ENCODE results near the gene SLC2A4.
A peak's percentile ranks its signal among the peaks of the same experiment; 100 is the strongest.

Gene SLC2A4

DNA sequence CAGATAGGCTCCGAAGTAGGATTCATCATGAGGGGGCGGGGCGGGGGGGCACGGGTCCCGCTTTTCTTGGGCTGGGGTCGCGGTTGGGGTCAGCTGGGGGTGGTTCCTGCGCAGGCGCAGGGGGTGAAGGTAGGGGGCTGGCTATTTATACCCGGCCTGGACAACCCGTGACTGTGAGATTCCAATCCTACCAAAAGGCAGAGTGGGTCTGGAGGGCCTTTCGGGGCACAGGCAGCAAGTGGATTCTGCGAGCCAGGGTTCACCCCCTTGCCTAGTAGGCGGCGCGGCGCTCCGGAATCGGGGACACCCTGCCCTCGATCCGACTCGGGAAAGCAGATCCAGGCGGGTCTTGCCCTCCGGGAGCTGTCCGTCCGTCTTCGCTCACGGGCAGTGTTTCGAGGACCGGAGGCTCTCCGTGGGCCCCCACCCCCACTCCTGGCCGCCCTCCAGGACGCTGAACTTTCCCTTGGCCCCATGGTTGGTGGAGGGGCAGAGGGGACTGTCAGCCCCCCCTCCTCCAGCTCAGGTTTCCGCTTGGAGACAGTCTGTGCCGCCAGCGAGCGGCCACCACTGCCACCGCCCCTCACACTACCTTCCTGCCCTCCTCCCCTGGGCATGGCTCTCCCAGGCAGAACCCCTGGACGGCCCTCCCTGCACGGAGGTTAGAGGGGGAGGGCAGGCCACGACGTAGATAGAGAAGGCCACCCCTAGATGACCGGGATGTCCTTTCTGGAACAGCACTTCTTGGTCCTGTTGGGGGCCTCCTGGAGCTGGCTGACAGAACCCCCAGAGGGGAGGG, 634 bp downstream of the SLC2A4 start:
- H2BK12ac ChIP-seq (ENCODE audit: low read length in 2 of 2): no peak overlapping the region
- H3K18ac ChIP-seq (ENCODE audit: low read depth in 1 of 2, low read length in 2 of 2): peak overlapping the region in 1 of 2 experiments; percentile 35
- H3K4me2 ChIP-seq (ENCODE audit: low read length, poor library complexity, severe bottlenecking): peak overlapping the region; percentile 69
- no peaks in the 10 kb centered on the region for H3K79me1 ChIP-seq (replicated peaks; ENCODE audit: low read length, poor library complexity, severe bottlenecking)
- H2BK120ac ChIP-seq (ENCODE audit: low read depth, low read length): no peak overlapping the region
- H3K27ac ChIP-seq (ENCODE audit: low read length, poor library complexity, severe bottlenecking): no peak overlapping the region
- no peak overlapping the region for H3K4ac ChIP-seq (ENCODE audit: low read depth in 1 of 2, low read length in 2 of 2)
- H3K4me1 ChIP-seq (ENCODE audit: control insufficient read depth, insufficient read depth, low read depth, low read length): peaks cover 20% of the 10 kb centered on the region
- H2BK15ac ChIP-seq (ENCODE audit: low read depth, poor library complexity, severe bottlenecking): peak overlapping the region; percentile 77
- H3K27me3 ChIP-seq (ENCODE audit: control insufficient read depth in 1 of 2, insufficient read depth in 1 of 2, low read length in 2 of 2): peaks cover 50 to 55% of the 10 kb centered on the region in 2 experiments
- H3K23ac ChIP-seq (ENCODE audit: low read length in 2 of 2): no peak overlapping the region
- DNase-seq: no peak
- H4K91ac ChIP-seq (ENCODE audit: low read length): peak overlapping the region; percentile 43
- no peak overlapping the region for H3K9ac ChIP-seq (ENCODE audit: low read length)
- no peak overlapping the region for H2AFZ ChIP-seq (ENCODE audit: low read depth, low read length)
- peak overlapping the region in 1 of 2 experiments; percentile 30 for H3K14ac ChIP-seq (ENCODE audit: low read length in 2 of 2)
- peak overlapping the region; percentile 14 to 77 for H3K4me3 ChIP-seq (ENCODE audit: insufficient read depth in 1 of 2, low read depth in 1 of 2, low read length in 2 of 2)
- H4K8ac ChIP-seq (ENCODE audit: low read length): peak overlapping the region; percentile 7
- H3K36me3 ChIP-seq (ENCODE audit: control insufficient read depth in 1 of 2, insufficient read depth in 2 of 2, low read depth in 1 of 2, low read length in 2 of 2): no peaks in the 10 kb centered on the region
- H3K9me3 ChIP-seq (ENCODE audit: control insufficient read depth, low read length): no peaks in the 10 kb centered on the region
- H2AK5ac ChIP-seq (ENCODE audit: low read length, severe bottlenecking): no peak overlapping the region
- H2BK5ac ChIP-seq (ENCODE audit: low read depth, low read length, poor library complexity, severe bottlenecking): no peak overlapping the region
- 6% methylated on average over 34 of the region's 43 CpGs for WGBS

DNA sequence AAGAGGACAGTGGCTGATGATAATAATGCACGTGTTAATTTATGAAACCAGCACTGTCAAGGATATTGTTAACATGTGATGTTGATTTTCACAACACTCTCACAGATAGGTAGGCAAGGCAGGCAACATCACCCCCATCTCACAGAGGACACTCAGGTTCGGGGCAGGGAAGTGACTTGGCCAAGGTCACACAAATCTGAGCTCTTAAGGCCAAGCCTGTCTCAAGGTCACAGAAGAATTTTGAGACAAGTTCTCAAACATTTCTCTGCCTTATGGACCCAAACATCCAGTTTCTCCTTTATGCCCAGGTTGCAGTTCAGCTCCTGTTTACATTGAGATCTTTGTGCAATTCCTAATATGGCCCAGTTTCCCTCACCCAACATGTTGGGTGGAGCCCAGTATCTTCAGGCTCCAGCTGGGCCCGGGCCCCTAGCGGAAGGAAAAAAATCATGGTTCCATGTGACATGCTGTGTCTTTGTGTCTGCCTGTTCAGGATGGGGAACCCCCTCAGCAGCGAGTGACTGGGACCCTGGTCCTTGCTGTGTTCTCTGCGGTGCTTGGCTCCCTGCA, 1.3 kb downstream of the SLC2A4 start:
- no peaks in the 10 kb centered on the region for H3K9me3 ChIP-seq (ENCODE audit: control insufficient read depth, low read length)

DNA sequence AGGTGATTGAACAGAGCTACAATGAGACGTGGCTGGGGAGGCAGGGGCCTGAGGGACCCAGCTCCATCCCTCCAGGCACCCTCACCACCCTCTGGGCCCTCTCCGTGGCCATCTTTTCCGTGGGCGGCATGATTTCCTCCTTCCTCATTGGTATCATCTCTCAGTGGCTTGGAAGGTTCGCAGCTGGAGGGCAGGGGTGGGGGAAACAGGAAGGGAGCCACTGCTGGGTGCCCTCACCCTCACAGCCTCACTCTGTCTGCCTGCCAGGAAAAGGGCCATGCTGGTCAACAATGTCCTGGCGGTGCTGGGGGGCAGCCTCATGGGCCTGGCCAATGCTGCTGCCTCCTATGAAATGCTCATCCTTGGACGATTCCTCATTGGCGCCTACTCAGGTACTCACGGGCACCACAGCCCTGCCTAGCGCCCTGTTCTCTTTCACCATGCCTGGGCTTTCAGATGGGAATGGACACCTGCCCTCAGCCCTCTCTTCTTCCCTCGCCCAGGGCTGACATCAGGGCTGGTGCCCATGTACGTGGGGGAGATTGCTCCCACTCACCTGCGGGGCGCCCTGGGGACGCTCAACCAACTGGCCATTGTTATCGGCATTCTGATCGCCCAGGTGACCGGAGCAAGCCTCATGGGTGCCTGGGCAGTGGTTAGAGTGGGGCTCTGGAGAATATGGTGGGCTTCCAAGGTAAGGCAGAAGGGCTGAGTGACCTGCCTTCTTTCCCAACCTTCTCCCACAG, 2.1 kb downstream of the SLC2A4 start:
- Histone ChIP-seq H3K27me3 (ENCODE audit: control insufficient read depth in 1 of 2, insufficient read depth in 1 of 2, low read length in 2 of 2) (peaks cover 65 to 67% of the 10 kb centered on the region in 2 experiments), H3K14ac (ENCODE audit: low read length in 2 of 2) (no peak overlapping the region), H2BK5ac (ENCODE audit: low read depth, low read length, poor library complexity, severe bottlenecking) (no peak overlapping the region), H2BK120ac (ENCODE audit: low read depth, low read length) (no peak overlapping the region), H3K4me1 (ENCODE audit: control insufficient read depth, insufficient read depth, low read depth, low read length) (peaks cover 20% of the 10 kb centered on the region), H3K4me2 (ENCODE audit: low read length, poor library complexity, severe bottlenecking) (no peak overlapping the region), H4K8ac (ENCODE audit: low read length) (no peak overlapping the region), H2AFZ (ENCODE audit: low read depth, low read length) (no peak overlapping the region), H4K91ac (ENCODE audit: low read length) (no peak overlapping the region), H3K79me1 (replicated peaks; ENCODE audit: low read length, poor library complexity, severe bottlenecking) (no peaks in the 10 kb centered on the region), H3K9me3 (ENCODE audit: control insufficient read depth, low read length) (no peaks in the 10 kb centered on the region), H3K4me3 (ENCODE audit: insufficient read depth in 1 of 2, low read depth in 1 of 2, low read length in 2 of 2) (no peak overlapping the region), H3K18ac (ENCODE audit: low read depth in 1 of 2, low read length in 2 of 2) (no peak overlapping the region), H3K27ac (ENCODE audit: low read length, poor library complexity, severe bottlenecking) (no peak overlapping the region), H3K36me3 (ENCODE audit: control insufficient read depth in 1 of 2, insufficient read depth in 2 of 2, low read depth in 1 of 2, low read length in 2 of 2) (no peaks in the 10 kb centered on the region), H3K9ac (ENCODE audit: low read length) (no peak overlapping the region), H2AK5ac (ENCODE audit: low read length, severe bottlenecking) (no peak overlapping the region), H3K23ac (ENCODE audit: low read length in 2 of 2) (no peak overlapping the region), H2BK12ac (ENCODE audit: low read length in 2 of 2) (no peak overlapping the region), H3K4ac (ENCODE audit: low read depth in 1 of 2, low read length in 2 of 2) (no peak overlapping the region), H2BK15ac (ENCODE audit: low read depth, poor library complexity, severe bottlenecking) (peak overlapping the region; percentile 0)
- WGBS: 91% methylated on average over 17 of the region's 18 CpGs
- no peak for DNase-seq

More for the DNA sequence above, 1.3 kb downstream of the SLC2A4 start:
- H3K23ac ChIP-seq (ENCODE audit: low read length in 2 of 2): no peak overlapping the region
- no peaks in the 10 kb centered on the region for H3K36me3 ChIP-seq (ENCODE audit: control insufficient read depth in 1 of 2, insufficient read depth in 2 of 2, low read depth in 1 of 2, low read length in 2 of 2)
- no peak overlapping the region for H3K18ac ChIP-seq (ENCODE audit: low read depth in 1 of 2, low read length in 2 of 2)
- H2BK15ac ChIP-seq (ENCODE audit: low read depth, poor library complexity, severe bottlenecking): no peak overlapping the region
- H3K4me1 ChIP-seq (ENCODE audit: control insufficient read depth, insufficient read depth, low read depth, low read length): peaks cover 20% of the 10 kb centered on the region
- no peak overlapping the region for H3K27ac ChIP-seq (ENCODE audit: low read length, poor library complexity, severe bottlenecking)
- no peak overlapping the region for H3K4ac ChIP-seq (ENCODE audit: low read depth in 1 of 2, low read length in 2 of 2)
- no peak overlapping the region for H4K8ac ChIP-seq (ENCODE audit: low read length)
- DNase-seq: no peak
- no peak overlapping the region for H2BK120ac ChIP-seq (ENCODE audit: low read depth, low read length)
- H2AK5ac ChIP-seq (ENCODE audit: low read length, severe bottlenecking): no peak overlapping the region
- H4K91ac ChIP-seq (ENCODE audit: low read length): no peak overlapping the region
- peaks cover 57 to 60% of the 10 kb centered on the region in 2 experiments for H3K27me3 ChIP-seq (ENCODE audit: control insufficient read depth in 1 of 2, insufficient read depth in 1 of 2, low read length in 2 of 2)
- no peak overlapping the region for H3K4me3 ChIP-seq (ENCODE audit: insufficient read depth in 1 of 2, low read depth in 1 of 2, low read length in 2 of 2)
- 78% methylated on average over 6 of the region's 6 CpGs for WGBS
- no peaks in the 10 kb centered on the region for H3K79me1 ChIP-seq (replicated peaks; ENCODE audit: low read length, poor library complexity, severe bottlenecking)
- H3K4me2 ChIP-seq (ENCODE audit: low read length, poor library complexity, severe bottlenecking): no peak overlapping the region
- H2BK12ac ChIP-seq (ENCODE audit: low read length in 2 of 2): no peak overlapping the region
- no peak overlapping the region for H2AFZ ChIP-seq (ENCODE audit: low read depth, low read length)
- no peak overlapping the region for H3K9ac ChIP-seq (ENCODE audit: low read length)
- H3K14ac ChIP-seq (ENCODE audit: low read length in 2 of 2): no peak overlapping the region
- no peak overlapping the region for H2BK5ac ChIP-seq (ENCODE audit: low read depth, low read length, poor library complexity, severe bottlenecking)

DNA sequence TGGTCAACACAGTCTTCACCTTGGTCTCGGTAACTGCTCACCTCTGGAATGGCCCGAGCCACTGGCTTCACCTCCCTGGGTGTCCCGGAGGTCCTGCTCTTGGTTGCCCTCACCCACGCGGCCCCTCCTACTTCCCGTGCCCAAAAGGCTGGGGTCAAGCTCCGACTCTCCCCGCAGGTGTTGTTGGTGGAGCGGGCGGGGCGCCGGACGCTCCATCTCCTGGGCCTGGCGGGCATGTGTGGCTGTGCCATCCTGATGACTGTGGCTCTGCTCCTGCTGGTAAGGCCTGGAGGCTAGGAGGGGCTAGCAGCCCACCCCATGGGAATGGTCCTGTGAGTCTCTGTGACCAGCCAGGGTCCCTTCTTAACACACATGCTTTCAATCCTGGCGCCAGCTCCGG, 3.4 kb downstream of the SLC2A4 start:
- H2BK5ac ChIP-seq (ENCODE audit: low read depth, low read length, poor library complexity, severe bottlenecking): no peak overlapping the region
- no peak for DNase-seq
- H3K79me1 ChIP-seq (replicated peaks; ENCODE audit: low read length, poor library complexity, severe bottlenecking): no peaks in the 10 kb centered on the region
- no peak overlapping the region for H3K18ac ChIP-seq (ENCODE audit: low read depth in 1 of 2, low read length in 2 of 2)
- peaks cover 20% of the 10 kb centered on the region for H3K4me1 ChIP-seq (ENCODE audit: control insufficient read depth, insufficient read depth, low read depth, low read length)
- peak overlapping the region in 1 of 2 experiments; percentile 9 for H3K4me3 ChIP-seq (ENCODE audit: insufficient read depth in 1 of 2, low read depth in 1 of 2, low read length in 2 of 2)
- 97% methylated on average over 16 of the region's 16 CpGs for WGBS
- H3K9ac ChIP-seq (ENCODE audit: low read length): no peak overlapping the region
- H3K9me3 ChIP-seq (ENCODE audit: control insufficient read depth, low read length): no peaks in the 10 kb centered on the region
- no peak overlapping the region for H3K27ac ChIP-seq (ENCODE audit: low read length, poor library complexity, severe bottlenecking)
- no peak overlapping the region for H3K14ac ChIP-seq (ENCODE audit: low read length in 2 of 2)
- no peak overlapping the region for H2BK15ac ChIP-seq (ENCODE audit: low read depth, poor library complexity, severe bottlenecking)
- H3K4me2 ChIP-seq (ENCODE audit: low read length, poor library complexity, severe bottlenecking): no peak overlapping the region
- no peaks in the 10 kb centered on the region for H3K36me3 ChIP-seq (ENCODE audit: control insufficient read depth in 1 of 2, insufficient read depth in 2 of 2, low read depth in 1 of 2, low read length in 2 of 2)
- H2AFZ ChIP-seq (ENCODE audit: low read depth, low read length): no peak overlapping the region
- H2AK5ac ChIP-seq (ENCODE audit: low read length, severe bottlenecking): no peak overlapping the region
- no peak overlapping the region for H3K23ac ChIP-seq (ENCODE audit: low read length in 2 of 2)
- H3K4ac ChIP-seq (ENCODE audit: low read depth in 1 of 2, low read length in 2 of 2): no peak overlapping the region
- peaks cover 74 to 77% of the 10 kb centered on the region in 2 experiments for H3K27me3 ChIP-seq (ENCODE audit: control insufficient read depth in 1 of 2, insufficient read depth in 1 of 2, low read length in 2 of 2)
- H4K91ac ChIP-seq (ENCODE audit: low read length): no peak overlapping the region
- H4K8ac ChIP-seq (ENCODE audit: low read length): no peak overlapping the region
- no peak overlapping the region for H2BK120ac ChIP-seq (ENCODE audit: low read depth, low read length)
- H2BK12ac ChIP-seq (ENCODE audit: low read length in 2 of 2): no peak overlapping the region

Data from mesenchymal stem cell (in vitro differentiated cells and primary cell).